ENCODE data around the gene CTXND2.
"Not testable (repeated sequence)": the region's sequence is repeated elsewhere in the genome, so short reads cannot be mapped to it uniquely, and the experiment has no call there.

DNA sequence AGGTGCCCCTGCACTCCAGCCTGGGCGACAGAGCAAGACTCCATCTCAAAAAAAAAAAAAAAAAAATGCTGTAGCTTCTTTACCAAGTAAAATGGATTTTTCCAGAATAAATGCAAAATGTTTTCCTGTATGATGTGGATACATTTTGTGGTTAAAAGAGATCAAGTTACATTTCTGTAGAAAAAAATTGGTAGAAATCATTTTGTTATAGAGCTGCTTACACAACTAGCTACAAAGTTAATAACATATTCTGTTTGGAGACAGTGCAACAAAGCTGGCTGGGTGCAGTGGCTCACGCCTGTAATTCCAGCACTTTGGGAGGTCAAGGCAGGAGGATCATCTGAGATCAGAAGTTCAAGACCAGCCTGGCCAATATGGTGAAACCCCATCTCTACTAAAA is 8.0 kb upstream of the CTXND2 start:
- TF ChIP-seq CTCF (IDR thresholded peaks at IDR 0.05; ENCODE audit: insufficient read depth, low read length, poor library complexity, severe bottlenecking); EZH2phosphoT487 (conservative IDR thresholded peaks at IDR 0.05; ENCODE audit: low read length): not testable (repeated sequence)

Measured in SU-DHL-6 (cell line).